Measurements from ENCODE around the gene NOPCHAP1.

DNA sequence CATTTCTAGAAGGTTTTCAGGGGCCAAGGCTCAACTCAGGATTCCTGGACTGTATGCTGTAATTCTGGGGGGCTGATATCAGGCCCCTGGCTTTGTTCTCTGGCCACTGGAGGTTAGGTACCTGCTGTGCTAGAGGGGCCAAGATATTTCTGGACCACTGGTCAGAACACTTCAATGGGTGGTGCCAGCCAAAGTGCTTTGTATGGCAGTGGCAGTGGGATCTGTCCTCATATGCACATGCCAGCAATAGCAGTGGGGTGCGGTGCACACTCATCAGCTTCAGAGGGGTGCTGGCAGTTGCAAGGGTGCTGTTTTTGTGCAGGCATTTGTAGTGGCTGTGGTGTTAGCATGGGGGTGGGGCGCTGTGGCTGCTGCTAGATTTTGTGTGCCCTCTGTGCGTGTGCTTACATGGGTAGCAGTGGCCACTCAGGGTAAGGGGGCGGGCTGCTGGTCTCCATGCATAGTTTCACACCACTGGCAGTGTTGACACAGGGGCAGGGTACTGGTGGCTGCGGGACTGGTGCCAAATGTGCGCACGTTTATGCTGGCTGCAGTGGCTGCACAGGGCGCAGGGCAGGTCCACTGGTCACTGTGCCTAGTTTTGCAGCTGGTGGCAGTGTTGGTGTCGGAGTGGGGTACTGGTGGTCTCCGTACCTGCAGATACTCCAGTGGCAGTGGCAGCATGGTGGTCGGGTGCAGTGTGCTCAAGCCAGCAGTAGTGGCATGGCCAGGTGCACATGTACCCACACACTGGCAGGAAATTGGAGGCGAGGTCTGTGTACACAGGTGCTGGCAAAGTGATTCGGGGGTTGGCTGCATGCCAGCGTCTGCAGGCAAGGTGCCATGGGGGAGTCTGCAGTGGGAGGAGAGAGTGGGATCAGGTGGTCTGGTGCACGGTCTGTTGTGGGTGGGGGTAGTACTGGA lies 12.6 kb downstream of the NOPCHAP1 start:
- TF ChIP-seq, protein P1, sequence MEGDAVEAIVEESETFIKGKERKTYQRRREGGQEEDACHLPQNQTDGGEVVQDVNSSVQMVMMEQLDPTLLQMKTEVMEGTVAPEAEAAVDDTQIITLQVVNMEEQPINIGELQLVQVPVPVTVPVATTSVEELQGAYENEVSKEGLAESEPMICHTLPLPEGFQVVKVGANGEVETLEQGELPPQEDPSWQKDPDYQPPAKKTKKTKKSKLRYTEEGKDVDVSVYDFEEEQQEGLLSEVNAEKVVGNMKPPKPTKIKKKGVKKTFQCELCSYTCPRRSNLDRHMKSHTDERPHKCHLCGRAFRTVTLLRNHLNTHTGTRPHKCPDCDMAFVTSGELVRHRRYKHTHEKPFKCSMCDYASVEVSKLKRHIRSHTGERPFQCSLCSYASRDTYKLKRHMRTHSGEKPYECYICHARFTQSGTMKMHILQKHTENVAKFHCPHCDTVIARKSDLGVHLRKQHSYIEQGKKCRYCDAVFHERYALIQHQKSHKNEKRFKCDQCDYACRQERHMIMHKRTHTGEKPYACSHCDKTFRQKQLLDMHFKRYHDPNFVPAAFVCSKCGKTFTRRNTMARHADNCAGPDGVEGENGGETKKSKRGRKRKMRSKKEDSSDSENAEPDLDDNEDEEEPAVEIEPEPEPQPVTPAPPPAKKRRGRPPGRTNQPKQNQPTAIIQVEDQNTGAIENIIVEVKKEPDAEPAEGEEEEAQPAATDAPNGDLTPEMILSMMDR (IDR thresholded peaks at IDR 0.05), result no peak
- TF ChIP-seq POLR2A (IDR thresholded peaks at IDR 0.05), result no peak
